Transverse colon (tissue), 4 donors: Measurements from ENCODE around the gene PRTG. TPM values are rescaled to one million over a fixed set of nuclear protein-coding genes. Genes with fewer than 3 reads are reported as not detected.

ENCODE experiments used
- DNase-seq: peaks from one replicate; pipeline ENCODE4 v3.0.0-alpha.2; 2019
- H3K27ac ChIP-seq, 4 donors: fragments of 200-600 bp; sonication (generic); 2 replicates each; pipeline ENCODE4 v1.5.1; 2016 to 2018; ENCODE audit warnings: inconsistent platforms in 4 of 4
- H3K27me3 ChIP-seq: fragments of 200-600 bp; sonication (generic); 2 replicates; pipeline ENCODE4 v1.5.1; 2017; ENCODE audit warnings: inconsistent platforms
- H3K36me3 ChIP-seq, 4 donors: fragments of 200-600 bp; sonication (generic); 2 replicates each; pipeline ENCODE4 v1.5.1; 2017 to 2019; ENCODE audit warnings: inconsistent platforms in 4 of 4
- H3K4me1 ChIP-seq, 4 donors: fragments of 200-600 bp; sonication (generic); 2 replicates each; pipeline ENCODE4 v1.5.1; 2017 to 2020; ENCODE audit warnings: inconsistent platforms in 4 of 4
- H3K4me3 ChIP-seq, 4 donors: fragments of 200-600 bp; sonication (generic); 1 replicate in 1 of 4; 2 replicates in 3 of 4; pipeline versions ENCODE4 v1.5.1 to v1.6.1; 2017 to 2019; ENCODE audit warnings: inconsistent platforms in 4 of 4
- H3K9me3 ChIP-seq, 2 donors: fragments of 200-600 bp; sonication (generic); 2 replicates each; pipeline ENCODE4 v1.5.1; 2017 to 2019; ENCODE audit warnings: inconsistent platforms in 2 of 2
- EP300 ChIP-seq: sonication (generic); formaldehyde crosslinking; IDR thresholded peaks from one replicate; pipeline ENCODE4 v1.6.1; 2017; ENCODE audit warnings: antibody characterized with exemption, low read depth
- POLR2A ChIP-seq: fragments of 450-650 bp; IDR thresholded peaks from one replicate; pipeline ENCODE4 v1.6.1; 2016; ENCODE audit warnings: antibody characterized with exemption, mild to moderate bottlenecking, moderate library complexity
- POLR2AphosphoS5 ChIP-seq, 3 donors: sonication (generic); formaldehyde crosslinking; IDR thresholded peaks; one replicate each; pipeline ENCODE4 v1.6.1; 2016; ENCODE audit warnings: antibody characterized with exemption in 3 of 3
- whole genome bisulfite sequencing, 2 donors: methylation state at CpG; one replicate each; pipeline ENCODE4 v1.1.5; 2018; ENCODE audit warnings: low coverage in 1 of 2; 5-methylcytosine and 5-hydroxymethylcytosine counted together
- in situ Hi-C, 4 donors: fragments of 200-750 bp; cut with MboI; loops; one replicate each; pipeline versions ENCODE4 v1.15.0 to v1.15.1; 2017; ENCODE audit warnings: low sequenced_read_pairs in 3 of 4, low pct_ligation_motif_present in 1 of 4, low pct_unique_long_range_greater_than_20kb in 1 of 4
- intact Hi-C: fragments of 100-400 bp; cut with DNase I; formaldehyde crosslinking; loops from one replicate; pipeline ENCODE4 v1.15.1; 2023; ENCODE audit warnings: low total_unique reads
- total RNA-seq, 4 donors: library from RNA; depleted of rRNA; stranded (reverse); fragments of >200 nt; gene quantifications; one replicate each; pipeline ENCODE4 v1.1.0, GENCODE V29; 2016
- TF ChIP-seq, protein P1 (sequence below), 5 experiments: fragments of 200-600 bp in 3 of 5; fragments of 450-650 bp in 2 of 5; sonication (generic) in 3 of 5; IDR thresholded peaks; 1 replicate in 2 of 5; 2 replicates in 3 of 5; pipeline ENCODE4 v1.5.1; 2016 to 2017; ENCODE audit warnings: antibody characterized with exemption in 5 of 5, inconsistent platforms in 3 of 5, mild to moderate bottlenecking in 2 of 5, moderate library complexity in 1 of 5

The PRTG gene
- total RNA-seq, 4 donors from 2014 or later, result 0.20 to 0.75 (median 0.66) TPM

DNA sequence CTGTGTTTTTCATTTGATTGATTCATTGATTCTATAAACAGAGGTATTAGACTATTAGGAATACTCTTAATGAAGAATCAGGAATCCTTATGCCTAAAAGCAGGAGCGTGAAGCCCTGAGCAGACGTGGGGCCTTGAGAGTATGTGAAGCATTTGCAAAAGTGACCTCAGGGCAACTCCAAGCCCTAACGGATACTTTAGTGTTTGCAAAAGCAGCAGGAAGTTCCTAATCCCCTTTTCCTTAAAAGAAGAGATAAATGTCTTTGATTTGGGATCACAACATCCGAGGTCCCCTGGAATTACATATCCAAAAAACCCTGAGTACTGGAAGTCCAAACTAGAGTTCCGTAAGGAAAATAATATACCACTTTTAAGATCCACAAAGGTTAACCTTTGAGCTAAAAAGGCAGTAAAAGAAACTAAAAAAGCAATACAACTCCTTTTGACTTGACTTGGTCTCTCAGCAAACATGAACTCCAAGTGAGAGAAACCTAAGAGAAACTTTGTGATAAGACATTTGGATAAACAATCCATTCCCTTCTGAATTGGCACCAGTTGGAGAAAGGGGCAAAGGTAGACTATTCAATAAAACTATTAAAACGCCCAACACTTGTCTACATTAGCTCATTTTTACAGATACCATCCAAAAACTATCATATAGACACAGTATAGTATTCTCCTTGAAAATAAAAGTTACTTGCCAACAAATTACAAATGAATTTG, 27.4 kb downstream of the PRTG start:
- no peaks in the 10 kb centered on the region for H3K36me3 ChIP-seq
- H3K27me3 ChIP-seq, result no peaks in the 10 kb centered on the region
- no peak for DNase-seq
- no peak overlapping the region for H3K4me3 ChIP-seq
- H3K4me1 ChIP-seq, result peaks cover 0 to 14% (median 3%) of the 10 kb centered on the region in 4 donors
- intact Hi-C loops, result no loop called here
- H3K9me3 ChIP-seq, result no peaks in the 10 kb centered on the region
- TF ChIP-seq POLR2A, result no peak
- TF ChIP-seq, protein P1, sequence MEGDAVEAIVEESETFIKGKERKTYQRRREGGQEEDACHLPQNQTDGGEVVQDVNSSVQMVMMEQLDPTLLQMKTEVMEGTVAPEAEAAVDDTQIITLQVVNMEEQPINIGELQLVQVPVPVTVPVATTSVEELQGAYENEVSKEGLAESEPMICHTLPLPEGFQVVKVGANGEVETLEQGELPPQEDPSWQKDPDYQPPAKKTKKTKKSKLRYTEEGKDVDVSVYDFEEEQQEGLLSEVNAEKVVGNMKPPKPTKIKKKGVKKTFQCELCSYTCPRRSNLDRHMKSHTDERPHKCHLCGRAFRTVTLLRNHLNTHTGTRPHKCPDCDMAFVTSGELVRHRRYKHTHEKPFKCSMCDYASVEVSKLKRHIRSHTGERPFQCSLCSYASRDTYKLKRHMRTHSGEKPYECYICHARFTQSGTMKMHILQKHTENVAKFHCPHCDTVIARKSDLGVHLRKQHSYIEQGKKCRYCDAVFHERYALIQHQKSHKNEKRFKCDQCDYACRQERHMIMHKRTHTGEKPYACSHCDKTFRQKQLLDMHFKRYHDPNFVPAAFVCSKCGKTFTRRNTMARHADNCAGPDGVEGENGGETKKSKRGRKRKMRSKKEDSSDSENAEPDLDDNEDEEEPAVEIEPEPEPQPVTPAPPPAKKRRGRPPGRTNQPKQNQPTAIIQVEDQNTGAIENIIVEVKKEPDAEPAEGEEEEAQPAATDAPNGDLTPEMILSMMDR (IDR thresholded peaks at IDR 0.05), result no peak
- no peak for TF ChIP-seq EP300
- TF ChIP-seq POLR2AphosphoS5 (IDR thresholded peaks at IDR 0.05), result no peak
- H3K27ac ChIP-seq, result peak overlapping the region in 1 of 4 donors; percentile 7
- WGBS, 2 donors, result 37 to 45% methylated on average over 6 of the region's 6 CpGs
- in situ Hi-C loops, result no loop called here

- no peak overlapping the region for H3K27ac ChIP-seq
- in situ Hi-C loops (no loop called here), intact Hi-C loops (no loop called here)
- H3K4me1 ChIP-seq, result peaks cover 0 to 14% (median 3%) of the 10 kb centered on the region in 4 donors
- WGBS, 2 donors, result 67 to 88% methylated on average over 1 to 2 of the region's 2 CpGs
- TF ChIP-seq POLR2A (no peak), POLR2AphosphoS5 (IDR thresholded peaks at IDR 0.05) (no peak), EP300 (no peak)
- TF ChIP-seq, protein P1 (IDR thresholded peaks at IDR 0.05), result no peak
- no peak overlapping the region for H3K4me3 ChIP-seq
- H3K36me3 ChIP-seq, result no peaks in the 10 kb centered on the region
- H3K9me3 ChIP-seq, result no peaks in the 10 kb centered on the region
- no peaks in the 10 kb centered on the region for H3K27me3 ChIP-seq
- DNase-seq, result no peak
Observed at GRCh38 chr15:55714064-55714463, 28.9 kb downstream of the PRTG start.

DNA sequence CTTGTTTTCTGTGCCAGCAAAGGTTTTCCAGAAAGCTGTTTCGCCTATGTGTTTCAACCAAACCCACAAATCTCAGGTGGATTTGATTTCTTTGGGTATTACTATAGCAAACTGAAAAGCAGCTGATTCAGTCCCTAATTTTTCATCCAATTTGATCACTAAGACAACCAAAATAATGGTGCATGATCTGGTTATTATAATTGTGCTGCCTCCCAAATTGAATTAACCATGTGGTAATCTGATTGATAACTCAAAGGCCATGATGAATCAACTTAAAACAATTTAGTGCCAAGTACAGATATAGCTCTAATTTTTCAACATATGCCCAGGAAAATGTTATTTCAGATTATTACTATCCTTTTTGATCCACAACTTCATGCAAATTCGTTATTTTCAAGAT, 30.6 kb downstream of the PRTG start:
- in situ Hi-C loops, result no loop called here
- peaks cover 0 to 14% (median 3%) of the 10 kb centered on the region in 4 donors for H3K4me1 ChIP-seq
- intact Hi-C loops, result no loop called here
- no peak for DNase-seq
- no peaks in the 10 kb centered on the region for H3K9me3 ChIP-seq
- no peak overlapping the region for H3K27ac ChIP-seq
- H3K27me3 ChIP-seq, result no peaks in the 10 kb centered on the region
- H3K4me3 ChIP-seq, result no peak overlapping the region
- TF ChIP-seq POLR2AphosphoS5 (IDR thresholded peaks at IDR 0.05) (no peak), EP300 (no peak), POLR2A (no peak)
- TF ChIP-seq, protein P1 (IDR thresholded peaks at IDR 0.05), result no peak
- WGBS, 2 donors, result 75 to 89% methylated on average over 1 to 2 of the region's 2 CpGs
- no peaks in the 10 kb centered on the region for H3K36me3 ChIP-seq

DNA sequence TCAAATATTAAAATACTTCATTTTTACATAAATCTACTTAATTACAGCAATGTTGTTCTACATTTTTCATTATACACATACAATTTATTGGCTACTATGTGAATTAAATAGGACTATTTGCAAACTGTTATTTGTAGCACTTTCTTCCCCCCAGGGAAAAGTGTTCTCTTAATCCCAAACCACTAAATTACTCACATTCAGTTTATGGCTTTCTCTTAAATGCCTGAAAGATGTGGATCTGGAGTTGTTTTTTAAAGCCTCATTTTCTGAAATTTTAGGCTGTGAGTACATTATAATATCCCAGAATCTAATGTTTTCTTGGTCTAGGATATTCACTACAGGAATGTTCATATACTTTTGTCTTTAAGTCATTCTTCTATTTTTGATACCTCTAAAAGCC, 32.7 kb downstream of the PRTG start:
- intact Hi-C loops (no loop called here), in situ Hi-C loops (no loop called here)
- no peaks in the 10 kb centered on the region for H3K27me3 ChIP-seq
- H3K9me3 ChIP-seq, result no peaks in the 10 kb centered on the region
- no peak overlapping the region for H3K27ac ChIP-seq
- no peak overlapping the region for H3K4me3 ChIP-seq
- H3K36me3 ChIP-seq, result no peaks in the 10 kb centered on the region
- TF ChIP-seq EP300, result no peak
- TF ChIP-seq POLR2A, result no peak
- no peak for TF ChIP-seq POLR2AphosphoS5 (IDR thresholded peaks at IDR 0.05)
- TF ChIP-seq, protein P1 (IDR thresholded peaks at IDR 0.05), result no peak
- no peak for DNase-seq
- peaks cover 0 to 4% (median 1%) of the 10 kb centered on the region in 4 donors for H3K4me1 ChIP-seq
